ENCODE results near the gene HIVEP3. TPM values are rescaled to one million over a fixed set of nuclear protein-coding genes. Genes with fewer than 3 reads are reported as not detected.

The HIVEP3 gene
- total RNA-seq, 1 donor from 2014 or later = 3.6 TPM

DNA sequence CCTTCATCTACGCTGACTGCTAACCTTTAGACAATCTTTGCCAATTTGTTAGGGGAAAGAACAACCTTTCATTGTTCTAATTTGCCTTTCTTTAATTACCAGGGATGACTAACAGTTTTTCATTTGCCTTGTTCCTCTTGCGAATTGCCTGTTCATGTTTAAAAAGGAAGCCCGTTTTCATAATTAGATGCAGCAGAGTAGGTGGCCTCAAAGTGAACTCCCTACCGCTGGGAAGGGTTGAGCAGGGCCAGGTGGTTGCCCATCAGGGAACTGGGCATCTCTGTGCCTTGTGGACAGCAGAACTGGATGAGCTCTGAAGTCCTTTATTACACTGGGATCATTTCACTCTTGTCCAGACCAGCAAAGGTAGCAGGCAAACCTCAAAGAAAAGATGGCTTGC is 59.0 kb downstream of the HIVEP3 start:
- Mint-ChIP-seq H3K4me1 (ENCODE audit: low read depth) (peaks cover 45% of the 10 kb centered on the region), H3K27ac (ENCODE audit: unreplicated experiment) (no peak overlapping the region), H3K27me3 (ENCODE audit: low read depth) (no peaks in the 10 kb centered on the region), H3K4me3 (ENCODE audit: unreplicated experiment) (no peak overlapping the region), H3K36me3 (ENCODE audit: low read depth) (no peaks in the 10 kb centered on the region), H3K9me3 (ENCODE audit: low read depth) (no peaks in the 10 kb centered on the region)
- no peak for DNase-seq (ENCODE audit: low spot score)
- TF ChIP-seq, protein P1, sequence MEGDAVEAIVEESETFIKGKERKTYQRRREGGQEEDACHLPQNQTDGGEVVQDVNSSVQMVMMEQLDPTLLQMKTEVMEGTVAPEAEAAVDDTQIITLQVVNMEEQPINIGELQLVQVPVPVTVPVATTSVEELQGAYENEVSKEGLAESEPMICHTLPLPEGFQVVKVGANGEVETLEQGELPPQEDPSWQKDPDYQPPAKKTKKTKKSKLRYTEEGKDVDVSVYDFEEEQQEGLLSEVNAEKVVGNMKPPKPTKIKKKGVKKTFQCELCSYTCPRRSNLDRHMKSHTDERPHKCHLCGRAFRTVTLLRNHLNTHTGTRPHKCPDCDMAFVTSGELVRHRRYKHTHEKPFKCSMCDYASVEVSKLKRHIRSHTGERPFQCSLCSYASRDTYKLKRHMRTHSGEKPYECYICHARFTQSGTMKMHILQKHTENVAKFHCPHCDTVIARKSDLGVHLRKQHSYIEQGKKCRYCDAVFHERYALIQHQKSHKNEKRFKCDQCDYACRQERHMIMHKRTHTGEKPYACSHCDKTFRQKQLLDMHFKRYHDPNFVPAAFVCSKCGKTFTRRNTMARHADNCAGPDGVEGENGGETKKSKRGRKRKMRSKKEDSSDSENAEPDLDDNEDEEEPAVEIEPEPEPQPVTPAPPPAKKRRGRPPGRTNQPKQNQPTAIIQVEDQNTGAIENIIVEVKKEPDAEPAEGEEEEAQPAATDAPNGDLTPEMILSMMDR (IDR thresholded peaks at IDR 0.05) = no peak

DNA sequence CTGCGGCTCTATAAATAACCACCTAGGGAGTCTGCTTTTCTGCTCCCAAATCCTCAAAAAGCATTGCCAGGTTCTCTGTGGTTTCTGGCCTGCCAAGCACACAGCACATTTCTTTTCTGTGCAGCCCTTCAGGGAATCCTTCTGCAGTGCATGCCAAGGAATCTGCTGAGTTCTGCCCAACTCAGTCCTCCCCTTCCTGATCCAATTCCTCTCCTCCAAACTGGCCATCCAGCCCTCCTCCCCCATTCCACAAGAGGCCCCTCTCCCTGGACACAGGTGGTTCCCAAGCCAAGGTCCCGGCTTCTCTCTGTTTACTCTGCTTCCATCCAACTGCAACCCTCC is 61.8 kb downstream of the HIVEP3 start:
- DNase-seq (ENCODE audit: low spot score) = no peak

DNA sequence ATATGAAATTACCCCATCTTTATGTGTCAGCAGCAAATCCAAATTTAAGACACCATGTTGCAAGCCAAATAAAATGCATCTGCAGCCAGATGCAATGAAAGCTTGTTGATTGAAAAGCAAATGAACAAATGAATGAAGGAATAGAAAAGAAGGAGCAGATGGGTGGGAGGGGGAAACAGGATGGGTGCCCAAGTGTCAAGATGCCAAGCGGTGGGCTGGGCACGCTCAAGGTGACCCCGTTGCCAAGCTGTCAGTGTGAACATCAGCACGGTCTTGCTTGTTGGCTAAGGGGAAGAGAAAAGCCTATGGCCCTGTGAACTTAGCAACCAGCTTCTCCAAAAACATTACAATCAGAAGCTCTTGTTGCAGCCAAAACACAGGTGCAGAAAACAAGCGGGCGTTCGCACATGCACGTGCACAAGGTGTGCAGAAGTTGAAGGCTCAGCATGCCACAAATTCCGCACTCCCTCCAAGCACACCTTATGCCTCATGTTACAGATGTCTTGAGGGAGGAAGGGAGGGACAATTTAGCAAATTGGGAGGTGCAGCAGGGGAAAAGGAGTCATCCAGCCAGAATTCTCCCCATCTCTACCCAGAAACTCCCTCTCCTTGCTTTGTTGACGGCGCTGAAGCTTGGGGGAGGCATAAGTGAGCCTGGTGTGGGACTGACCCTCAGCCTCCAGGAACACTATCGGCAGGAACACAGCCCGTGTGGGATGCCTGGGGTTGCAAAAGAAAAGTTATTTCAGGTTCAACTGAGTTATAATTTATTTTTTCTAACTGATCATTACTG is 62.4 kb downstream of the HIVEP3 start:
- no peak for DNase-seq (ENCODE audit: low spot score)
- Mint-ChIP-seq H3K9me3 (ENCODE audit: low read depth) (no peaks in the 10 kb centered on the region), H3K36me3 (ENCODE audit: low read depth) (no peaks in the 10 kb centered on the region), H3K27ac (ENCODE audit: unreplicated experiment) (peak overlapping the region; percentile 69), H3K27me3 (ENCODE audit: low read depth) (no peaks in the 10 kb centered on the region), H3K4me3 (ENCODE audit: unreplicated experiment) (no peak overlapping the region), H3K4me1 (ENCODE audit: low read depth) (peaks cover 28% of the 10 kb centered on the region)
- TF ChIP-seq, protein P1 (IDR thresholded peaks at IDR 0.05) = no peak

More for the DNA sequence above, 61.8 kb downstream of the HIVEP3 start:
- Mint-ChIP-seq H3K27me3 (ENCODE audit: low read depth) (no peaks in the 10 kb centered on the region), H3K4me3 (ENCODE audit: unreplicated experiment) (no peak overlapping the region), H3K4me1 (ENCODE audit: low read depth) (peaks cover 28% of the 10 kb centered on the region), H3K36me3 (ENCODE audit: low read depth) (no peaks in the 10 kb centered on the region), H3K27ac (ENCODE audit: unreplicated experiment) (peak overlapping the region; percentile 69), H3K9me3 (ENCODE audit: low read depth) (no peaks in the 10 kb centered on the region)
- TF ChIP-seq, protein P1 (IDR thresholded peaks at IDR 0.05) = no peak

DNA sequence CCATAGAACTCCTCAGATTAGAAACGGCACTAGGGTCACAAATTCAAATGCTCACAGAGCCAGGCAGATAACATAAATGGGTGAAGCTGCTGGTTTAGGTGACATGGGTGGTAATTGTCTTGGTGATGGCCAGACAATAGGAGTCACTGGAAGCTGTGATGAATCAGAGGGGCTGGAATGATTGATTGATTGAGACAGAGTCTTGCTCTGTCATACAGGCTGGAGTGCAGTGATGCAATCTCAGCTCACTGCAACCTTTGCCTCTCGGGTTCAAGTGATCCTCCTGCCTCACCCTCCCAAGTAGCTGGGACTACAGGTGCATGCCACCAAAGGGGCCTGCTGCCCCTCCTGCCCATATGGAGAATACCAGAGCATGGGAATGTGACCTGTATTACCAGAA is 63.0 kb downstream of the HIVEP3 start:
- peaks cover 26% of the 10 kb centered on the region for H3K4me1 Mint-ChIP-seq (ENCODE audit: low read depth)
- DNase-seq (ENCODE audit: low spot score) = no peak
- no peaks in the 10 kb centered on the region for H3K27me3 Mint-ChIP-seq (ENCODE audit: low read depth)
- no peaks in the 10 kb centered on the region for H3K36me3 Mint-ChIP-seq (ENCODE audit: low read depth)
- no peak overlapping the region for H3K27ac Mint-ChIP-seq (ENCODE audit: unreplicated experiment)
- TF ChIP-seq, protein P1 (IDR thresholded peaks at IDR 0.05) = no peak
- no peaks in the 10 kb centered on the region for H3K9me3 Mint-ChIP-seq (ENCODE audit: low read depth)
- no peak overlapping the region for H3K4me3 Mint-ChIP-seq (ENCODE audit: unreplicated experiment)

DNA sequence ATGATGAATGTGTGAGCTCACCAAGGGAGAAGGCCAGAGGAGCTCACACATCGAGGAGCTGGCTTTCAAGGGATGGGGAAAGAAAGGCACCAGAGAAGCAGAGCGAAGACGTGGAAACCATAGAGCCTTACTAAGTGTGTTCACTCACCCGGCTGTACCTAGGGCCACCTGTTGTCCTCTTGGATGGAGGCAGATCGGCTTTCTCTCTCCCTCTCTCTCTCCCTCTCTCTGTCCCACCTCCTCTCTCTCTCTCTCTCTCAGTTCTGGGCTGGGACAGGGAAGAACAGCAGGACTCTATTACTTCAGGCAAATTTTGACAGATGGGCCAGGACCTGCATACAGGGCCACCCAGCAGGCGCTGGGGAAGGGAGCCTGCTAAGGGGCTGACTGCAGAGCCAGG is 64.8 kb downstream of the HIVEP3 start:
- Mint-ChIP-seq H3K27ac (ENCODE audit: unreplicated experiment) (no peak overlapping the region), H3K4me3 (ENCODE audit: unreplicated experiment) (no peak overlapping the region), H3K36me3 (ENCODE audit: low read depth) (no peaks in the 10 kb centered on the region), H3K9me3 (ENCODE audit: low read depth) (no peaks in the 10 kb centered on the region), H3K4me1 (ENCODE audit: low read depth) (peaks cover 26% of the 10 kb centered on the region), H3K27me3 (ENCODE audit: low read depth) (no peaks in the 10 kb centered on the region)
- TF ChIP-seq, protein P1 (IDR thresholded peaks at IDR 0.05) = no peak
- no peak for DNase-seq (ENCODE audit: low spot score)

Data from chondrocyte (in vitro differentiated cells).